ENCODE results near the gene TECRL.

Gene TECRL

DNA sequence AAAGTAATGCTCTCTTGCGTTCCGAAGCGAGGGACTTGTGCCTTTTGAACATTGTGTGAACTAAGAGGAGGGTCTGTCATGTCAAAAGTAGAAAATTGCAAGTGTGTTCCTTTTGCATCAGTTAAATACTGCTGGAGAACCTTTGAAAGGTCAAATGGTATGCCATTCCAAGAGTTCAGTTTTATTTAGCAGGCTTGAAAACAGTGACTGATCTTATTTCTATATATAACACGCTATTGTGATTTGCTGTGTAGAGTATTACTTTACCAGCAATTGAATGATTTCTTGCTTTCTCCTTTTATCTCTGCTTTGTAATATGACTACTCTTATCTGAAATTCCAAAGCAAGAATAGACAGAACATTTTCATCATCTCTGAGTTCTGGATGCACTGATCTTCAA is at the start of gene TECRL:
Gene TECRL, minus strand, starts transcription at position 151 of the 400 bp plus-strand sequence. Its CDS starts 99 bp downstream, at position 52.
- DNase-seq = no peak

- DNase-seq = no peak
Observed at GRCh38 chr4:64432674-64433073, 23.4 kb upstream of the TECRL start.

- DNase-seq = no peak
Observed at GRCh38 chr4:64430933-64431332, 21.7 kb upstream of the TECRL start.

DNA sequence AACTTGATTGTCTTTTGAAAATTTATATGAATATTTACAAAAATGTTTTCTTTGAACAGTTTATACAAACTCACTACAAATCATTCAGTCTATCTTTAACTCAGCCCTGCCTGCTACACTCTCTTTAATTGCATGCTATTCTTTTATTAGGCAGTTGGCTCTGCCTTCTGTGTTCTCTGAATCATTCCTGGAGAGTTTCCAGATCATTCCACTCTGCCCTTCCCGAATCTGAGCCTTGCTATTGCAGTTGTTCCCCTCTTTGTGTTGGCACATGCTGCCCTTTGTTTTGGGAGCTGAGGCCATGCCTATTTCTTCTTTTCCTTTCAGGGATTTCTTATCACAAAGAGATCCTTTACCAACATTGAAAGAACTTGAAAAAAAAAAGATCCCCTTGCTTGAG is 8.7 kb upstream of the TECRL start:
- no peak for DNase-seq

GRCh38 chr4:64407000-64407399 is 2.2 kb downstream of the TECRL start:
- no peak for DNase-seq

DNA sequence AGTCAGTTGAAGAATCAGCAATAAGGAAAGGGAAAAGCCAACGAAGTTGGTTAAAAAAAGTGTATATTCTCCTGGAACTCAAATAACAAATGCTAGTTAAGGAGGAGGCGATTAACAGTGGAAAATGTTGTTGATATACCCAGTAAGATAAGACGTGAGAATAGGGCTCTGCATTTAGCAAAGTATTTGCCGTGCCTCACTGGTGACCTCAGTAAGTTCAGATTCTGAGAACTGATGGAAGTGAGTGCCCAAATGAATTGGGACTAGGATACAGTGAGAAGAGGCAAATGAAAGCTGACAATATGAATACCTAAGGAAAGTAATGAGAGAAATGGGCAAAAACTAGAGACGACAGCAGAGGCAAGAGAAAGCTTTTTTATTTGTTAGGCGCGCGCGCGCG is 3.5 kb downstream of the TECRL start:
- no peak for DNase-seq

GRCh38 chr4:64402684-64403083 is 6.6 kb downstream of the TECRL start:
- no peak for DNase-seq

DNA sequence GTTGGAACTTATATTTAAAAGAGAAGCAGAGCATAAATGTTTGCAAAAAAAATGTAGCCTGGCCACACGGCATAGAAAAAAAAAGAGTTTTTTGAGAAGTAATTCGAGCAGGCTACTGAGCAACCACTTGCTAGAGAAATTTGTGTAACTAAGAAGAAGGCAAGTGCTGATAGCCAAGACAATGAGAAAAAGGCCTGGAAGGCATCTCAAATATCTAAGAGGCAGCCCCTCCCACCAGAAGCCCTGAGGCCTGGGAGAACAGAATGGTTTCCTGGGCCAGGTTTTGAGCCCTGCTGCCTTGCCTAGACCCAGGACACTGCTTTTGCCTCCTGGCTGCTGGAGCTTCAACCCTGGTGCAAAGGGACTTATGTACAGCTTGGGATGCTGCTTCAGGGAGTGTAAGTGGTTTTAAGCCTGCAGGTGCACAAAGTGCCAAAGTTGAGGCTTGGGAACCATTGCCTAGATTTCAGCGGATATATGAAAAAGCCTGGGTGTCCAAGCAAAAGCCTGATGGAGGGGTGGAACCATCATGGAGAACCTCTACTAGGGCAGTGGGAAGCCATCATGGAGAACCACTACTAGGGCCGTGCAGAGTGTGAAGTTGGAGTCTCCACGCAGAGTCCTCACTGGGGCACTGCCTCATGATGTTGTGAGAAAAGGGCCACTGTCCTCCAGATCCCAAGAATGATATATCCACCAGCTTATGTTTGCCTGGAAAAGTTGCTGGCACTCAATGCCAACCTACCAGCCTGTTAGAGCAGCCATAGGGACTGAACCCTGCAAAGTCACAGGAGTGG is 9.7 kb downstream of the TECRL start:
- no peak for DNase-seq

GRCh38 chr4:64394469-64394868 is 14.8 kb downstream of the TECRL start:
- DNase-seq = no peak

DNA sequence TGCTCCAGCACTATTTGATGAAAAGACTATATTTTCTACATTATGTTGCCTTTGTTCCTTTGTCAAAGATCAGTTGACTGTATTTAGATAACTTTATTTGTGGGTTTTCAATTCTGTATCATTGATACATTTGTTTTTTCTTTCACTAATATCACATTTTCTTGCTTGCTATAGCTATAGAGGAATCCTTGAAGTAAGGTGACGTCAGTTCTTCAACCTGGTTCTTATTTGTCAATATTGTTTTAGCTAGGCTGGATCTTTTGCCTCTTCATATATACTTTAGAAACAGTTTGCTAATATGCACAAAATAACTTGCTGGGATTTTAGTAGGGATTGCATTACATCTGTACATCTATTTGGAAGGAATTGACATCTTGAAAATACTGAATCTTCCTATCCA is 21.0 kb downstream of the TECRL start:
- no peak for DNase-seq

DNA sequence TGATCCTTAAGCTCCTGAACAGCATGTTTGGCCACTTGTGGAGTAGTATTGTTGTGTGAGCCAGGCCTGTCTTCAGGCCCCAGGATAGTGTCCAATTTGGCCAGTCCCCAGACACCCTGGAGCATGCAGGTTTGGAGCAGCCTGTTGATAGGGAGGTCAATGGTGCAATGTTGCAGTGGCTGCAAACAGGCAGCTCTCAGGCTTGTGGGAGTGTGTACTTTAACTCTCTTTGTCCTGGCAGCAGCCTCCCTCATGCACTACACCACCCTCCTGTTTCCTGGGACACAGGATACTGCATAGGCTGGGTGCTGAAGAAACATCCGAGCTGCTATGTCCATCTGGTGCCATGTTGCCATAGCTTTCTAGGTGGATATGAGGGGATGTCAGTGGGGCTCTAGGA is 24.0 kb downstream of the TECRL start:
- DNase-seq = no peak

DNA sequence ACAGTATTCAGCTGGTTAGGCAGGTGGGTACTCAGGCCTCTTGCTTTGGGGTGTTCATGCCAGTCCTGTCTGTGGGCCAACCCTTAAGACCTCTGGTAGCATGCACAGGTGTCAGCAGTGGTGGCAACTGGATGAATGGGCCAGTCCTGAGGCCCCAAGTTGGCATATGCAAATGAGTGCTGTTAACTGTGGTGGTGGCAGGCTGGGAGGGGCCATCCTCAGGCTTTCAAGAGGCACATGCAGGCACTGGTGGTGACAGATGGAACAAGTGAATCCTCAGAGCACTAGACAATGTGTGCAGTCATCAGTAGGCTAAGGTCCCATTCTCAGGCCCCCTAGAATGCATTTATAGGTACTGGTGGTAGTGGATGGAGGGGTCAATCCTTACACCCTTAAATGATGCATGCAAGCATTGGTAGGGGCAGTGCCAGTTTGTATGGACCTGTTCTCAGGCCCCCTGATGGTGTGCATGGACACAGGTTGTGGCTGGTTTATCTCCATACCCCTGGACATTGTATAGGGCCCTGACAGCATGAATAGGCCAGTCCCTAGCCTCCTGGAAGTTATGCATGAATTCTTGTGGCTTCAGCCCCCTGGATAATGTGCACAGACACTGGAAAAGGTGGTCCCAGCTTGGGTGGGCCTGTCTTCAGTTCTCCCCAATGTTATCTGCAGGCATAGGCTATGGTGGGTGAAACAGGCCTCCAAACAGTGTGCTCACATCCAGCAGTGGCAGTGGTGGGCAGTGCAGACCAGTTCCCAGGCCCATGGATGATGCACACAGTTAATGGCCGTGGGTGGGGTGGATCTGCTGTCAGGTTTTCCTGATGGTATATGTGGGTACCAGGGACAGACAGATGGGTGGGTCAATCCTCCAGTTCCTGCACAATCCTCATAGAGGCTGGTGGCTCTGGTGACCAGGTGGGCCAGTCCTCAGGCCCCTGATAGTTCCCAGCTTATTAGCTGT is 24.7 kb downstream of the TECRL start:
- no peak for DNase-seq

GRCh38 chr4:64368741-64369140 is 40.5 kb downstream of the TECRL start:
- no peak for DNase-seq

DNA sequence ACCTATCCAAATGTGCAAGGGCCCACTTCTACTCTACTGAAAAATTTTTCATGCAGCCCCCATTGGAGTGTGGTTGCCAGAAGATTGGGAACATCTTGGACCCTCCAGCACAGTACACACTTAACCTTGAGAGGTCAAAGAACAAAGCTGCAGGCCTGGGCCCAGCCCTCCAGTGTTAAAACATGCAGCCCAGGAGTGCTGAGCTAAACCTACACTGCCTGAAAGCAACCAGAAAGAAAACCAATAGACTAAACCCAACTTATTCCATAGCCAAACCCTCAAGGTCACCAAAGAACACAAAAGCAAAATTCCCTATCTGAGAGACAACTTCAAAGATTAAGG is 47.9 kb downstream of the TECRL start:
- DNase-seq = no peak

DNA sequence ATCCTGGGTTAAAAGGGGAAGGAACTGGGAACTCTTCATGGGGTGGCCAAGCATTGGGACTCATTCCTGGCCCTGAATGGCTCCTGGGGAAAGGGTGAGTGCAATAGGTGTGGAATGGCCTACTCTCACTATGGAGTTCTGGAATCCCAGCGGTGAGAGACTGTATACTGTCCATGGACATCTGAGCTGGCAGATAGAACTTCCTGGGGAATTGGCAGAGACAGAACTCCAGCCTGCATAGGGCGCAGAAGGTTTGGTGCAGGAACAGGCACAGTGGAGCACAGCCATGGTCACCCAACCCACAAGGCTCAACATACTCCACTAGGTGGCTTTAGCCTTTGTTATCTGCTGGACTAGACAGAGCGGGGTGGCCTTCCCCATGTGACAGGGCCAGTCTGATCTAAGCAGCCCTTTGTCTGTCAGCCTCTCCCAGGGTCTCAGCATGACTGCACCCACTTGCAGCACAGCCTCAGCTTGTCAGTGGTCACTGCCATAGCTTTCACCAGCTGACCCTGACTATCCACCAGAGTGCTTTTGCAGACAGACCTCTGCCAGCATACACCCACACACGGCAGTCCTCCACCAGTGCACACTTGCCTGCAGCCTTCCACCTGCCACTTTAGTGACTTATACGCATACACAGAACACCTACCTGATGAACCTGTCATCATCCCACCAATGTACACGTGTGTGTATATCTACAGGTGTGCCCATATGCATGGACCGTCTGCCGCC is 48.4 kb downstream of the TECRL start:
- DNase-seq = no peak

- no peak for DNase-seq
Observed at GRCh38 chr4:64359489-64359888, 49.8 kb downstream of the TECRL start.

- DNase-seq = no peak
Observed at GRCh38 chr4:64353904-64354303, 55.3 kb downstream of the TECRL start.

- no peak for DNase-seq
Observed at GRCh38 chr4:64341711-64342110, 67.5 kb downstream of the TECRL start.

DNA sequence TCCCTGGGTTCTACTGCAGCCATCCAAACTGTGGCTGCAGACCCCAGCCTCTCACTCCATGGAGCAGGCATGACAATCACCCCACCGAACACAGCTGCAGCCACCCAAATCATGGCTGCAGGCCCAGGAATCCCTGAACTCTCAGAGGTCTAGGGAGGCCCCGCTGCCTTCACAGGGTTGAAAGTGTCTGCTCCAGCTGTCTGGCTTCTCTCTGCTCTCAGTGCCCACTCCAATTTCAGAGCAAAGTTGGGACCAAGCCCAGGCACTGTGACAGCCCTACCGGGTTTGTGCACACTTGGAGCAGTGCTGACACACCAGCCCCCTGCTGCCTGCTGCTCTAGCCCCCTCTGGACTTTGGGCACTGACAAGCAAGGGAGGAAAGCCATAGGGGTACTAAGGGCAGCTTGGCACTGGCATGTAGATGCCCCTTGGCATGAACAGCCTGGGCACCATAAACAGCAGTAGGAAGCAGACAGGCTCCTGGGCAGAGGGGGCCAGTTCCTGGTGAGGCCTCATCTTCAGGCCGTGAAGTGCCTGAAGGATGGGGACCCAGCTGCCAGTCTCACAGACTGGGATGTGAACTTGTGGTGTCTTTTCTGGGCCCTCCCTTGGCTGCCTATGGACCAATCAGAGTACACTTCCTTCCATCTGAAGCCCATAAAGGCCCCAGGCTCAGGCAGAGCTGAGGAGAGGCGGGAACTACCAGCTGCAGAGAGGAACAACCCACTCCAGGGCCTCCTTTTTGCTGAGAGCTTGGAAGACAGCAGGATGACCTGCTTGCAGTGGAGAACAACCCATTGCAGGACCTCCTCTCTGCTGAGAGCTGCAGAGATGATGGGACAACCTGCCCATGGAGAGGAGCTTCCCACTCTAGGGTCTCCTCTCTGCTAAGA is 68.8 kb downstream of the TECRL start:
- no peak for DNase-seq

- no peak for DNase-seq
Observed at GRCh38 chr4:64334964-64335363, 74.3 kb downstream of the TECRL start.

DNA sequence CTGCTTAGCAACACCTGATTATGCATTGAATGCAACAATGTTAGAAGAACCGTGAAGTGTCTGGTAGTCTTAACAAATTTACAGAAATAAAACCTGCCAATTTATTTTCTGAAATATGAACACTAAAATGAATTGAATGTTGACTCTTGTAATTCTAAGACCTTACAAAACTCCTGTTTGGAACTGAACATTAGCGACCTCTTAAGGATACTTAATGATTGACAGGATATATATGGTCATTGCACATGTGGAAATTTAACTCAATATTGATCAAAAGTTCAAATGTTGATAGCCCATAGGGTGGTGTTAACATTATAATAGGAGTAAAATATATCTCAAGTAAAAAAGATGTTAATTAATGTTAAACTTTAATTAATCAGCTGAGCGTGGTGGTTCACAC is 79.1 kb downstream of the TECRL start:
- no peak for DNase-seq

GRCh38 chr4:64327237-64327636 is 82.0 kb downstream of the TECRL start:
- DNase-seq = no peak

Data from activated CD4-positive, alpha-beta T cell treated with anti-CD3 and anti-CD28 coated beads, Interleukin-2, amount 50 U/mL, for 1 hour (primary cell).